ENCODE data around the gene GAL.

Gene GAL

DNA sequence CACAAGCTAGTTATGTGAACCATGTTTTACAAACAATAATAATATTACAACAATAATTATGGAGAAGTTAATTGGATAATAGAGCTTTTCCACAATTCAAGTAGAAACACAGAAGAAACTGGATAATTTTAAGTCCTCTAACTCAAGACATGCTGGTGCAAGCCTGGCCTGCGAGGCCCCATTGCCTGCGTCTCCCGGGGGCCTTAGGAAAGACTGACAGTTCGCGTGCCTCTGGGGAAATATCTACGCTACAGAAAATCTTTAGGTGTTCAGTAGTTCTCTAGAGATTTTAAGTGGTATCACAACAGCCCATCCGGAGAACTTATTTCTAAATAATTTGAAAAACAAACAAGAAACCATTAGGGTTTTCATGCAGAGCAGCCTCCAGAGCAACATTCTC is 23.2 kb downstream of the GAL start:
- H3K27me3 ChIP-seq (ENCODE audit: low read length): no peaks in the 10 kb centered on the region
- no peaks in the 10 kb centered on the region for H3K36me3 ChIP-seq (ENCODE audit: low read length)
- no peak overlapping the region for H3K4me3 ChIP-seq (ENCODE audit: insufficient read depth, low read length, poor library complexity, severe bottlenecking)
- H3K9me2 ChIP-seq (replicated peaks; ENCODE audit: insufficient read depth, low read length): no peaks in the 10 kb centered on the region
- H4K20me1 ChIP-seq (ENCODE audit: low read depth, low read length): no peaks in the 10 kb centered on the region
- H3K27ac ChIP-seq (ENCODE audit: low read depth, low read length): no peak overlapping the region
- no peak overlapping the region for H2AFZ ChIP-seq (ENCODE audit: low read depth, low read length, severe bottlenecking)
- H3F3A ChIP-seq (ENCODE audit: insufficient read depth): no peaks in the 10 kb centered on the region
- TF ChIP-seq CTCF (IDR thresholded peaks at IDR 0.05; ENCODE audit: insufficient read depth, low read length, poor library complexity, severe bottlenecking) (no peak), EZH2phosphoT487 (conservative IDR thresholded peaks at IDR 0.05; ENCODE audit: low read length) (no peak)
- no peaks in the 10 kb centered on the region for H3K79me2 ChIP-seq (ENCODE audit: insufficient read depth, low read length)
- H3K9me3 ChIP-seq (ENCODE audit: insufficient read depth, low read length): no peaks in the 10 kb centered on the region
- H3K4me2 ChIP-seq (ENCODE audit: low read depth, low read length, poor library complexity, severe bottlenecking): no peak overlapping the region
- H3K9ac ChIP-seq (ENCODE audit: low read length): no peak overlapping the region

DNA sequence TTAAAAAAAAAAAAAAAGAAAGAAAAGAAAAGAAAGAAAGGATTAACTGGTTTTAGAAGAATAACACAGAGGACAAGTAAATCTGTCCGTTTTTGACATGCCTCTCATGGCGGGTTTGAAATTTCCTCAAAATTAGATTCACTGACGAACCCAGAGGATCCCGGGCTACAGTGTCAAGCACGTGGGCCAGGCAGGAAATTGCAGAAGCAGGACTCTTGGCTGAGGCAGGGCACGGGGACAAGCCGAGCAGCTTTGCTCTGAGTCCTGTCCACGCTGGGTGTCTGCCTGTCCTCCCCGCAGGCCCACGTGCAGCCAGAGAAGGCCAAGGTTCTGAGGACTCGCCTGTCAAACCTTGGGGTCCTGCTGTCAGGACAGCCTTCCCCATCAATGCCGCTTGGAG is 24.7 kb downstream of the GAL start:
- no peaks in the 10 kb centered on the region for H4K20me1 ChIP-seq (ENCODE audit: low read depth, low read length)
- H3K9me2 ChIP-seq (replicated peaks; ENCODE audit: insufficient read depth, low read length): no peaks in the 10 kb centered on the region
- H3K27me3 ChIP-seq (ENCODE audit: low read length): no peaks in the 10 kb centered on the region
- H3K4me2 ChIP-seq (ENCODE audit: low read depth, low read length, poor library complexity, severe bottlenecking): no peak overlapping the region
- H2AFZ ChIP-seq (ENCODE audit: low read depth, low read length, severe bottlenecking): no peak overlapping the region
- no peaks in the 10 kb centered on the region for H3K36me3 ChIP-seq (ENCODE audit: low read length)
- H3F3A ChIP-seq (ENCODE audit: insufficient read depth): no peaks in the 10 kb centered on the region
- H3K4me3 ChIP-seq (ENCODE audit: insufficient read depth, low read length, poor library complexity, severe bottlenecking): no peak overlapping the region
- H3K79me2 ChIP-seq (ENCODE audit: insufficient read depth, low read length): no peaks in the 10 kb centered on the region
- H3K27ac ChIP-seq (ENCODE audit: low read depth, low read length): no peak overlapping the region
- H3K9me3 ChIP-seq (ENCODE audit: insufficient read depth, low read length): no peaks in the 10 kb centered on the region
- H3K9ac ChIP-seq (ENCODE audit: low read length): no peak overlapping the region
- TF ChIP-seq EZH2phosphoT487 (conservative IDR thresholded peaks at IDR 0.05; ENCODE audit: low read length) (no peak), CTCF (IDR thresholded peaks at IDR 0.05; ENCODE audit: insufficient read depth, low read length, poor library complexity, severe bottlenecking) (no peak)

DNA sequence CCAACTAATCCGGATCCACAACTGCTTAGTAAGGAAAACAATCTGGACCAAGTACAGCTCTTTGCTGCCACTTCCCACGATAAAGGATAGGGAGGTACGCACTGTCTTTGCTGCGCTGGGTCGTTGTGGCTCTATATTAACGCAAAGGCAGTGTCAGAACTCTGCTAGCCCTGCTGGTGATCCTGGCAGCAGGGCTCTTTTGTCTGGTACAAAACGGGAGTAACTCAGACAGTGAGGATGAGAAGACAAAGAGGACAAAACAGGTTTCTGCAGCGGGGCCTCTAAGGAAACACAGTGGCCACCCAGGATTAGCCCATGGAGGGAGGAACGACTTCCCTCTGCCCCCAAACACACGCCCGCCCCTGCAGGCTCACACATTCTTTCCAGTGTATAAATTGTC is 26.1 kb downstream of the GAL start:
- no peak overlapping the region for H3K4me3 ChIP-seq (ENCODE audit: insufficient read depth, low read length, poor library complexity, severe bottlenecking)

More for the DNA sequence above, 26.1 kb downstream of the GAL start:
- H3K9ac ChIP-seq (ENCODE audit: low read length): no peak overlapping the region
- H2AFZ ChIP-seq (ENCODE audit: low read depth, low read length, severe bottlenecking): no peak overlapping the region
- H3K27me3 ChIP-seq (ENCODE audit: low read length): no peaks in the 10 kb centered on the region
- no peaks in the 10 kb centered on the region for H4K20me1 ChIP-seq (ENCODE audit: low read depth, low read length)
- no peaks in the 10 kb centered on the region for H3K9me2 ChIP-seq (replicated peaks; ENCODE audit: insufficient read depth, low read length)
- no peaks in the 10 kb centered on the region for H3F3A ChIP-seq (ENCODE audit: insufficient read depth)
- H3K36me3 ChIP-seq (ENCODE audit: low read length): no peaks in the 10 kb centered on the region
- H3K27ac ChIP-seq (ENCODE audit: low read depth, low read length): no peak overlapping the region
- H3K79me2 ChIP-seq (ENCODE audit: insufficient read depth, low read length): no peaks in the 10 kb centered on the region
- H3K9me3 ChIP-seq (ENCODE audit: insufficient read depth, low read length): no peaks in the 10 kb centered on the region
- no peak overlapping the region for H3K4me2 ChIP-seq (ENCODE audit: low read depth, low read length, poor library complexity, severe bottlenecking)
- TF ChIP-seq EZH2phosphoT487 (conservative IDR thresholded peaks at IDR 0.05; ENCODE audit: low read length) (no peak), CTCF (IDR thresholded peaks at IDR 0.05; ENCODE audit: insufficient read depth, low read length, poor library complexity, severe bottlenecking) (no peak)
